ENCODE data around the gene TSHZ2.

The TSHZ2 gene

DNA sequence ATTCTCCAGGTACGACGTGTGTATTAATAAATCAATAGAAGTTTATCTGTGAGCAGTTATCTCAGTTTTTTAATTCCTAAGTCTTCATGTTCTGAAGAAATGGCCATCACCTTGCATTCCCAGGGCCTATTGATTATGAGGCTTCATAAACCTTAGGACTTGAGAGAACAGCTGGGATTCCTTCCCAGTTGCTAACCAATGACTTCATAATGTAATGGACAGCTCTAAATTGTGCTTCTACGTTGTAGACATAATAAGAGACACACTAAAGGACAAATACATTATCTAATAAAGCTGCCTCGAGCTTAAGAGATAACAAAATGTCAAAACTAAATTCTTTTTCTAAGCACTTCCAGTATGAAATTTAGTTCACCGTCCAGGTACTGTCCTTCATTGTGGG, 30.6 kb downstream of the TSHZ2 start:
- no peak for DNase-seq (ENCODE audit: low read depth in 2 of 2)
- no peak overlapping the region for H3K4me3 ChIP-seq (replicated peaks in 1 of 2; ENCODE audit: low read depth in 2 of 2, low read length in 2 of 2)
- TF ChIP-seq, protein P1, sequence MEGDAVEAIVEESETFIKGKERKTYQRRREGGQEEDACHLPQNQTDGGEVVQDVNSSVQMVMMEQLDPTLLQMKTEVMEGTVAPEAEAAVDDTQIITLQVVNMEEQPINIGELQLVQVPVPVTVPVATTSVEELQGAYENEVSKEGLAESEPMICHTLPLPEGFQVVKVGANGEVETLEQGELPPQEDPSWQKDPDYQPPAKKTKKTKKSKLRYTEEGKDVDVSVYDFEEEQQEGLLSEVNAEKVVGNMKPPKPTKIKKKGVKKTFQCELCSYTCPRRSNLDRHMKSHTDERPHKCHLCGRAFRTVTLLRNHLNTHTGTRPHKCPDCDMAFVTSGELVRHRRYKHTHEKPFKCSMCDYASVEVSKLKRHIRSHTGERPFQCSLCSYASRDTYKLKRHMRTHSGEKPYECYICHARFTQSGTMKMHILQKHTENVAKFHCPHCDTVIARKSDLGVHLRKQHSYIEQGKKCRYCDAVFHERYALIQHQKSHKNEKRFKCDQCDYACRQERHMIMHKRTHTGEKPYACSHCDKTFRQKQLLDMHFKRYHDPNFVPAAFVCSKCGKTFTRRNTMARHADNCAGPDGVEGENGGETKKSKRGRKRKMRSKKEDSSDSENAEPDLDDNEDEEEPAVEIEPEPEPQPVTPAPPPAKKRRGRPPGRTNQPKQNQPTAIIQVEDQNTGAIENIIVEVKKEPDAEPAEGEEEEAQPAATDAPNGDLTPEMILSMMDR (IDR thresholded peaks at IDR 0.05; ENCODE audit: low read depth, low read length) = no peak

DNA sequence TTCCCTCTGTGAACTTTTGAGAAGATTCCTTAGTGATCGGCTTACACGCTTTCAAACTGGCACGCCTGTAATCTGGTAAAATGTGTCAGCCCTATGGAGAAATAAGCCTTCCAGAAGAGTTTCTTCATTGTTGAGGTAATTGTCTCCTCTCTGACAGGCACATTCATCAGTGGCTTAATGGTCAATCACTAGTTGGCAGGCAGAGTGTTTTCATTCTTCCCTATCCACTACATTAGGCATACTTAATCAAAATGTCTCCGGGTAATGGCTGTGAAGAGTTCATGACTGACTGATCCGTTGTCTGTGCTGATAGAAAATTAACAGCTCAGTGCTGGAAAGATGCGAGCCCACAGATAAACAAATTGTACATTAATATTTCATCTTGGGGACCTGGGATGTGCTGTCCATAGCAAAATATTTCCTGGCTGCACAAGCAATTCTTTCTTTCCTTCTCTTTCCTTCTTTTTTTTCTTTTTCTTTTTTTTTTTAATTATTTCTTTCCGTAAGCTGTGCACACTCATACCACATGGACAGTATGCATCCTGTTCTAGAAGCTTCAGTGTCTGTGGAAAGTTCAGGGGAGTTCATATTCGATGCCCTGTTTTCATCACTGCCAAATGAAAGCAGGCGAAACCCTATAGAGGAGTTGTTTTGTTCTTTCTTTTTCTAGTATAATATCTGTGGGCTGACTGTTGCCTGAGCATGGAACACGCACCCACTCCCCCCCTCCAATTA, 31.4 kb downstream of the TSHZ2 start:
- no peak overlapping the region for H3K4me3 ChIP-seq (replicated peaks in 1 of 2; ENCODE audit: low read depth in 2 of 2, low read length in 2 of 2)
- no peak for DNase-seq (ENCODE audit: low read depth in 2 of 2)
- TF ChIP-seq, protein P1 (IDR thresholded peaks at IDR 0.05; ENCODE audit: low read depth, low read length) = no peak

DNA sequence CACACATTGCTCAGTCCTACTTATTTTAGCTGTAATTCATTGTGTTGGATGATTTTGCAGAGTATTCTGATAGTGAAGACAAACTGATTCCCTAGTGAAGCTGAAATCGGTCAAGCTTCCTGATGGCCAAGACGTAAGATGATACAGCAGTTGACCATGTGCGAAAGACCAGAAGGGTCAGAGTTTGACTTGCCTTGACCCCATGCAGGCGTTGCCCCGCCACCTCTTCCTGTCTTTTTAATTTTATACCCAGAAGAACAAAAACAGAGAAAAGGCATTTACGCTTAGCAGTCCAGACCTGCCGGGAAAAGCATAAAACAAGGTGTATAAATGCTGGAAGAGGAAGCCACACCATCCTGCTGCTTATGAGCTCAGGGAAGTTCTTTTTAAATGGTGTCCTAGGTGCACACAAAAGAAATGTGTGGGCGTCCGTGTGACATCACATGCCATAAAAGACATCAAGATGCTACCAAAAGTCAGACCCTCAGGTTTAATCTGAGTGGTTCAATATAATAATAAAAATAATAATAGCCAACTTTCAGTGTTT, 32.2 kb downstream of the TSHZ2 start:
- TF ChIP-seq, protein P1 (IDR thresholded peaks at IDR 0.05; ENCODE audit: low read depth, low read length) = no peak
- H3K4me3 ChIP-seq (replicated peaks in 1 of 2; ENCODE audit: low read depth in 2 of 2, low read length in 2 of 2) = no peak overlapping the region
- no peak for DNase-seq (ENCODE audit: low read depth in 2 of 2)

DNA sequence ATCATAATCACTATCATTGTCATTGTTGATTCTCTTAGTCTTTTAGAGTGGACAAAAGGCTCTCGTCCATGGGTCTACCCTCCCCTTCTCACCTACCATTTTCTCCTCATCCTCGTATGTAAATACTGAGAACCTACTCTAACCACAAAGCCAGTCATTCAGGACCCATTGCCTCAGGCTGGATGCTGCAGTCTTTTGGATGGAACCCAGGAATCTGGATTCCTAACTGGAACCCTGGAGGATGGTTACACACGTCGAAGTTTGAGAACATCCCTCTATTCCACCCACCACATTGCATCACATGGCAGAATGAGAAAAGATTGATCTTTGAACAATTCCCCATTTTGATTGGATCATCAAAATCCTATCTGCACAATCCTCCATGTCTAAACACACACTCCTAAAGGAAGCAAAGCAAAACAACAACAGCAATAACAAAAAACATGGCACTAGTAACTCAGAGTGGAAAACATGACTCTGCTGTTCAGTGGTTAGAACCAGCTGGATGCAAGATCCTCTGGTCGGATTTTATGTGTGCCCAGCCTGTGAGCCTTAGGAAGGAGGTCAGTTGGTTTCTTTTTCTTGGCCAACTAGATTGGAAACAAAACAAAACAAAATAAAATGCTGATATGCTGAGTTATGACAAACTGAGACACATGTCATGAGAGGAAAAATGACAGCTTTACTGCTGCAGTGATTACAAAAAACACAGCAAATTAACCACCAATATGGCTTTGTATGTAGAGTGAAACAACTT, 38.0 kb downstream of the TSHZ2 start:
- TF ChIP-seq, protein P1 (IDR thresholded peaks at IDR 0.05; ENCODE audit: low read depth, low read length) = no peak
- no peak for DNase-seq (ENCODE audit: low read depth in 2 of 2)
- H3K4me3 ChIP-seq (replicated peaks in 1 of 2; ENCODE audit: low read depth in 2 of 2, low read length in 2 of 2) = no peak overlapping the region

DNA sequence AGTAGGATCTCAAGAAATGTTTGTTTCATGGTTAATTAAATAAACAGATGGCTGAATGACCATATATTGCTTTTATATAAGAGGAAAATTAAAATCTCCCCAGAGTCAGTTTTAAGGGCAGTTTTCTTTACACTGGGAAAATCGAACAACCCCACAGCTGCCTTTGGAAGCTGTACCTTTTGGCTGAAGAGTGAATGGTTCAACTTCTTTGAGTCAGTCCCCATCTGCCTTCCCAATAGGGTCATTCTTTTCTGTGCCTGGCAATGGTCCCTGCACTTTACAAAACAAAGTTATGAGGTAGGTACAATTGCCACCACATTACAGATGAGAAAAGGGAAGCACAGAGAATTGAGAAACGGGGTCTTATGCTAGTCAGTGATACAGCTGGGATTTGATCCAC, 39.5 kb downstream of the TSHZ2 start:
- no peak for DNase-seq (ENCODE audit: low read depth in 2 of 2)
- TF ChIP-seq, protein P1 (IDR thresholded peaks at IDR 0.05; ENCODE audit: low read depth, low read length) = no peak
- no peak overlapping the region for H3K4me3 ChIP-seq (replicated peaks in 1 of 2; ENCODE audit: low read depth in 2 of 2, low read length in 2 of 2)

DNA sequence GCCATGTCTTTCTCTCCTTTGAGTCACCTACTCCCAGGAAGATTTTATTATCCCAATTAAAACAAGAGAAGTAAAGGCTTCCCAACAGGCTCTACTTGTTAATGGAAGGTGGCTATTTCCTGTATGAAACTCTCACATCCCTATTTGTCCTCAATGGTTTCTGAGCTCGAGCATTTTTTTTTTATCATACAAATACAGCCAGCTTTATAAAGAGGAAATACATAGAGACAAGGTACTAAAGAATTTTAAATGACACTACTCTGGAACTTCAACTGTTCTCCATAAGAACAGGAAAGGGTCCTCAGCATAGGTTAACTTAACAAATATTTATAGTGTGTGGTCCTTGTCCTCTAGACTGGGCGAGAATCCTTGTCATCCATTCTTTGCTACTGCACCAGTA, 41.0 kb downstream of the TSHZ2 start:
- no peak overlapping the region for H3K4me3 ChIP-seq (replicated peaks in 1 of 2; ENCODE audit: low read depth in 2 of 2, low read length in 2 of 2)
- TF ChIP-seq, protein P1 (IDR thresholded peaks at IDR 0.05; ENCODE audit: low read depth, low read length) = no peak
- no peak for DNase-seq (ENCODE audit: low read depth in 2 of 2)

All from cardiac fibroblast (primary cell).